Gastroesophageal sphincter (tissue), 3 donors: ENCODE data around the gene CPEB1.

Experiments used
- CTCF ChIP-seq, 4 experiments: fragments of 200-600 bp in 2 of 4; fragments of 450-650 bp in 2 of 4; sonication (generic) in 1 of 4; IDR thresholded peaks; one replicate each; pipeline ENCODE4 v1.5.1; 2017 to 2019; ENCODE audit warnings: antibody characterized with exemption in 4 of 4, mild to moderate bottlenecking in 2 of 4, moderate library complexity in 2 of 4
- EP300 ChIP-seq: sonication (generic); formaldehyde crosslinking; IDR thresholded peaks from one replicate; pipeline ENCODE4 v1.6.1; 2017; ENCODE audit warnings: antibody characterized with exemption, mild to moderate bottlenecking
- POLR2A ChIP-seq, 2 donors: fragments of 450-650 bp; IDR thresholded peaks; one replicate each; pipeline ENCODE4 v1.6.1; 2017; ENCODE audit warnings: antibody characterized with exemption in 2 of 2, mild to moderate bottlenecking in 2 of 2, moderate library complexity in 1 of 2
- POLR2AphosphoS5 ChIP-seq: sonication (generic); formaldehyde crosslinking; IDR thresholded peaks from one replicate; pipeline ENCODE4 v1.6.1; 2017; ENCODE audit warnings: antibody characterized with exemption

GRCh38 chr15:82569834-82570233 lies 77.3 kb downstream of the CPEB1 start:
- TF ChIP-seq CTCF (IDR thresholded peaks at IDR 0.05) (no peak), POLR2A (IDR thresholded peaks at IDR 0.05) (no peak), POLR2AphosphoS5 (no peak), EP300 (no peak)
